ENCODE data around the gene PRKG1. TPM values are rescaled to one million over a fixed set of nuclear protein-coding genes. Genes with fewer than 3 reads are reported as not detected.

Gene PRKG1
- total and polyA plus RNA-seq, 2 of the 8 experiments (the other 6 are each of a cell fraction or from before 2014, with no cell fraction given) = 4.2 to 15.2 TPM

DNA sequence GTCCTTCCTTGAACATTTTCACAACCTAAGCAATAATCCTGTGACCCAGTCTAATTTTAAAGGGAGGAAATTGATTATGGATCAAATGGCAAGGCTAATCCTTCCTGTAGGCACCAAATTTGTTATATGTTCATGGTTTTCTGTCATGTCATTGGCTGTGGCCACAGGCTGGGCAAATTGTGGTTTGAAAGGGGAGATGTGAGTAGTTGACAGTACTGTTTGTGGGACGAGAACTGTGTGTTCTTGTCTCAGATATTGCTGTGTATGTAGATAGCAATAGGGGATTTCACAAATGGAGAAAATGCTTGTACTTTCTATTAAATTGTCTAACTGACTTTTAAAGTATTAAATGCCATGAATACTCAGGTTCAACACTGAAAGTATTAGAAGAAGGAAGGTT is 8.1 kb upstream of the PRKG1 start:
- H2BK5ac ChIP-seq (ENCODE audit: low read depth, low read length) = no peak overlapping the region
- no peak overlapping the region for H3K14ac ChIP-seq (ENCODE audit: insufficient read length)
- no peak overlapping the region for H3K4me3 ChIP-seq (ENCODE audit: extremely low read depth in 1 of 4, insufficient read depth in 2 of 4, low read depth in 3 of 4, low read length in 4 of 4)
- 82% methylated on average over 1 of the region's 1 CpG; no CpG with 5 or more reads in 1 of the 2 experiments for WGBS, 2 experiments (ENCODE audit: extremely low coverage in 1 of 2, insufficient coverage in 1 of 2, insufficient read length in 1 of 2, insufficient replicate concordance in 2 of 2, low coverage in 1 of 2, low lambda C conversion rate in 2 of 2, missing lambda C conversion rate in 1 of 2)
- no peaks in the 10 kb centered on the region for H4K20me1 ChIP-seq (replicated peaks in 1 of 2; ENCODE audit: control insufficient read depth in 1 of 2, insufficient read depth in 2 of 2, low read length in 2 of 2)
- TF ChIP-seq EZH2 (IDR thresholded peaks at IDR 0.05; ENCODE audit: low read depth, low read length, severe bottlenecking) (no peak), SAP30 (IDR thresholded peaks at IDR 0.05; ENCODE audit: insufficient read depth, insufficient replicate concordance, low read length) (no peak), RXRA (IDR thresholded peaks at IDR 0.05; ENCODE audit: insufficient read depth, low read depth, low read length) (no peak), TCF12 (IDR thresholded peaks at IDR 0.05; ENCODE audit: low read depth, low read length) (no peak), YY1 (IDR thresholded peaks at IDR 0.05; ENCODE audit: low read depth, low read length) (no peak), POLR2A (IDR thresholded peaks at IDR 0.05; ENCODE audit: control extremely low read depth in 1 of 2, low read depth in 2 of 2, low read length in 2 of 2) (no peak), SIRT6 (IDR thresholded peaks at IDR 0.05; ENCODE audit: low read length) (no peak), KDM4A (IDR thresholded peaks at IDR 0.05; ENCODE audit: low read depth, low read length, severe bottlenecking) (no peak), CTBP2 (IDR thresholded peaks at IDR 0.05; ENCODE audit: borderline replicate concordance, insufficient read depth, insufficient read length, low read length) (no peak), JUN (IDR thresholded peaks at IDR 0.05; ENCODE audit: low read depth, low read length) (no peak), SP1 (IDR thresholded peaks at IDR 0.05; ENCODE audit: low read depth, low read length) (no peak)
- TF ChIP-seq, protein P1, sequence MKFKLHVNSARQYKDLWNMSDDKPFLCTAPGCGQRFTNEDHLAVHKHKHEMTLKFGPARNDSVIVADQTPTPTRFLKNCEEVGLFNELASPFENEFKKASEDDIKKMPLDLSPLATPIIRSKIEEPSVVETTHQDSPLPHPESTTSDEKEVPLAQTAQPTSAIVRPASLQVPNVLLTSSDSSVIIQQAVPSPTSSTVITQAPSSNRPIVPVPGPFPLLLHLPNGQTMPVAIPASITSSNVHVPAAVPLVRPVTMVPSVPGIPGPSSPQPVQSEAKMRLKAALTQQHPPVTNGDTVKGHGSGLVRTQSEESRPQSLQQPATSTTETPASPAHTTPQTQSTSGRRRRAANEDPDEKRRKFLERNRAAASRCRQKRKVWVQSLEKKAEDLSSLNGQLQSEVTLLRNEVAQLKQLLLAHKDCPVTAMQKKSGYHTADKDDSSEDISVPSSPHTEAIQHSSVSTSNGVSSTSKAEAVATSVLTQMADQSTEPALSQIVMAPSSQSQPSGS (IDR thresholded peaks at IDR 0.05; ENCODE audit: low read length) = no peak
- FAIRE-seq (no peak), DNase-seq (ENCODE audit: low read depth in 1 of 2, low spot score in 2 of 2) (no peak)
- no peak overlapping the region for H2BK120ac ChIP-seq (replicated peaks; ENCODE audit: low read depth, low read length)
- H4K8ac ChIP-seq (ENCODE audit: extremely low read depth, insufficient read depth, low read length) = no peak overlapping the region
- no peak overlapping the region for H4K5ac ChIP-seq (ENCODE audit: insufficient read length, low read depth, low read length)
- H2BK15ac ChIP-seq (ENCODE audit: low read length) = no peak overlapping the region
- CTCF ChIA-PET (ENCODE audit: partially characterized antibody) = interaction anchor here (4.3 kb wide), 1 partner anchor 16 kb away, joined by 30 read pairs; no protein-coding TSS in a partner anchor
- no peak overlapping the region for H3K9ac ChIP-seq (replicated peaks in 1 of 4; ENCODE audit: extremely low read depth in 1 of 4, low read depth in 3 of 4, low read length in 3 of 4)
- H2BK12ac ChIP-seq (ENCODE audit: low read depth, low read length) = no peak overlapping the region
- H2BK20ac ChIP-seq (ENCODE audit: low read length) = no peak overlapping the region
- POLR2A ChIA-PET (ENCODE audit: partially characterized antibody) = no interaction called here
- no peak overlapping the region for H3K56ac ChIP-seq (replicated peaks; ENCODE audit: insufficient read length, low read depth, low read length)
- no peak overlapping the region for H4K91ac ChIP-seq (replicated peaks; ENCODE audit: insufficient read length, low read length)
- no peaks in the 10 kb centered on the region for H3K23me2 ChIP-seq (ENCODE audit: low read depth, low read length)
- H2AFZ ChIP-seq (ENCODE audit: low read length) = no peak overlapping the region
- no peak overlapping the region for H3K4me2 ChIP-seq (ENCODE audit: insufficient read depth in 1 of 2, low read depth in 2 of 2, low read length in 2 of 2)
- H3K4ac ChIP-seq (replicated peaks; ENCODE audit: insufficient read length, low read depth, low read length) = no peak overlapping the region
- H3K9me3 ChIP-seq (ENCODE audit: insufficient read depth in 2 of 2, low read depth in 1 of 2, low read length in 1 of 2) = no peaks in the 10 kb centered on the region
- no peak overlapping the region for H3K27ac ChIP-seq (ENCODE audit: low read depth, low read length)
- H3K79me2 ChIP-seq (ENCODE audit: control insufficient read depth in 1 of 2, insufficient read depth in 2 of 2, low read length in 2 of 2) = no peaks in the 10 kb centered on the region
- no peaks in the 10 kb centered on the region for H3K79me1 ChIP-seq (ENCODE audit: low read depth, low read length)
- H3K36me3 ChIP-seq (ENCODE audit: control insufficient read depth in 2 of 4, insufficient read depth in 4 of 4, low read length in 3 of 4) = no peaks in the 10 kb centered on the region
- H3K27me3 ChIP-seq (replicated peaks in 1 of 4; ENCODE audit: control insufficient read depth in 3 of 4, extremely low read depth in 1 of 4, insufficient read depth in 3 of 4, low read length in 3 of 4) = no peaks in the 10 kb centered on the region
- H2AK5ac ChIP-seq (ENCODE audit: low read depth, low read length) = no peak overlapping the region
- H3K23ac ChIP-seq (ENCODE audit: insufficient read length) = no peak overlapping the region
- no peak overlapping the region for H3K18ac ChIP-seq (ENCODE audit: extremely low read depth, low read length)
- no peaks in the 10 kb centered on the region for H3K4me1 ChIP-seq (replicated peaks in 1 of 4; ENCODE audit: control insufficient read depth in 3 of 4, insufficient read depth in 4 of 4, low read length in 3 of 4)

Data from H1 (cell line).